K562 (cell line): Measurements from ENCODE around the gene KCNK6. TPM values are rescaled to one million over a fixed set of nuclear protein-coding genes. Genes with fewer than 3 reads are reported as not detected.
A peak's percentile ranks its signal among the peaks of the same experiment; 100 is the strongest.

Source experiments
- ATAC-seq: fragments of 200-7000 bp; cut with Tn5 transposase; 3 replicates; pipeline ENCODE4 v1.9.1; 2020; ENCODE audit warnings: moderate library complexity
- BruUV-seq: library from RNA; stranded (reverse); fragments of 400-500 nt; replicated peaks from 2 replicates; lab custom pipeline; 2021; lab: Mats Ljungman, UMichigan
- CTCF ChIA-PET: fragments of 300-600 bp; formaldehyde crosslinking; extraction: SDS; loops from one replicate; lab custom pipeline; 2021; ENCODE audit warnings: low intra/inter-chr PET ratio; lab: Yijun Ruan, JAX
- POLR2A ChIA-PET: fragments of 300-600, 350-650 bp; sonication (Branson Sonifier 250); formaldehyde crosslinking; extraction: SDS; loops from one replicate; lab custom pipeline; 2021; ENCODE audit warnings: antibody characterized with exemption, inconsistent platforms; lab: Yijun Ruan, JAX
- DNase-seq, 4 experiments: peaks; one replicate each; pipeline versions ENCODE4 v3.0.0 to v3.0.0-alpha.2; 2011 to 2018; ENCODE audit warnings: low spot score in 3 of 4, mixed read lengths in 3 of 4; ENCODE audit errors: extremely low read depth in 1 of 4
- FAIRE-seq: peaks from 2 replicates; lab custom pipeline; 2011; peaks lifted over from hg19 to GRCh38; lab: Jason Lieb, UNC
- H2AFZ ChIP-seq: 2 replicates; pipeline ENCODE4 v1.6.0; 2011; ENCODE audit warnings: low read depth, low read length, control low read depth, inconsistent platforms
- H3K27ac ChIP-seq: fragments of 200-600 bp; 3 replicates; pipeline ENCODE4 v1.8.0; 2011; ENCODE audit warnings: low read depth, mild to moderate bottlenecking, control low read depth, inconsistent platforms, low read length, moderate library complexity, mixed read lengths; ENCODE audit errors: extremely low read depth
- H3K27me3 ChIP-seq, 2 experiments: fragments of 300-600 bp in 1 of 2; 2 replicates in 1 of 2; 3 replicates in 1 of 2; pipeline versions ENCODE4 v1.6.0 to v1.8.0; 2011; ENCODE audit warnings: inconsistent platforms in 2 of 2, low read length in 2 of 2, mild to moderate bottlenecking in 1 of 2, mixed read lengths in 1 of 2, moderate library complexity in 1 of 2; ENCODE audit not compliant: control insufficient read depth in 2 of 2, insufficient read depth in 2 of 2
- H3K36me3 ChIP-seq: fragments of 300-600 bp; 3 replicates; pipeline ENCODE4 v1.8.0; 2011; ENCODE audit warnings: mild to moderate bottlenecking, low read length, inconsistent platforms; ENCODE audit not compliant: control insufficient read depth, insufficient read depth
- H3K4me1 ChIP-seq, 2 experiments: fragments of 200-600 bp in 1 of 2; replicated peaks in 1 of 2; 2 replicates in 1 of 2; 3 replicates in 1 of 2; pipeline versions ENCODE4 v1.5.1 to v1.8.0; 2011; ENCODE audit warnings: inconsistent platforms in 2 of 2, low read length in 2 of 2, mild to moderate bottlenecking in 1 of 2, mixed read lengths in 1 of 2, moderate library complexity in 1 of 2; ENCODE audit not compliant: control insufficient read depth in 2 of 2, insufficient read depth in 2 of 2
- H3K4me2 ChIP-seq: 2 replicates; pipeline ENCODE4 v1.6.1; 2011; ENCODE audit warnings: low read length, control low read depth, inconsistent platforms, mixed read lengths; ENCODE audit not compliant: insufficient read depth
- H3K4me3 ChIP-seq: fragments of 200-600 bp; sonication (generic), shearing (Covaris generic); 2 replicates; pipeline ENCODE4 v1.5.1; 2016; ENCODE audit warnings: control low read depth, inconsistent platforms
- H3K79me2 ChIP-seq: fragments of 200-600 bp; 3 replicates; pipeline ENCODE4 v1.8.0; 2011; ENCODE audit warnings: low read length, inconsistent platforms; ENCODE audit not compliant: control insufficient read depth, insufficient read depth
- H3K9ac ChIP-seq, 2 experiments: 2 replicates each; pipeline versions ENCODE4 v1.6.0 to v1.6.1; 2011; ENCODE audit warnings: low read depth in 2 of 2, low read length in 2 of 2, control low read depth in 1 of 2, inconsistent platforms in 1 of 2, mild to moderate bottlenecking in 1 of 2, mixed read lengths in 1 of 2; ENCODE audit not compliant: insufficient read depth in 1 of 2
- H3K9me1 ChIP-seq: one replicate; pipeline ENCODE4 v1.6.0; 2011; ENCODE audit warnings: inconsistent platforms, mild to moderate bottlenecking, low read length, moderate library complexity; ENCODE audit not compliant: control insufficient read depth, insufficient read depth
- H3K9me3 ChIP-seq: replicated peaks from 2 replicates; pipeline ENCODE4 v1.5.1; 2011; ENCODE audit warnings: low read depth, low read length, inconsistent platforms; ENCODE audit not compliant: control insufficient read depth, insufficient read depth
- H4K20me1 ChIP-seq: replicated peaks from 2 replicates; pipeline ENCODE4 v1.6.1; 2011; ENCODE audit warnings: low read length, inconsistent platforms, mixed read lengths; ENCODE audit not compliant: control insufficient read depth, insufficient read depth
- EP400 ChIP-seq: fragments of 450-650 bp; IDR thresholded peaks from 2 replicates; pipeline ENCODE4 v1.6.1; 2017; ENCODE audit warnings: antibody characterized with exemption, mild to moderate bottlenecking, moderate library complexity
- GATA2 ChIP-seq: sonication (generic); formaldehyde crosslinking; IDR thresholded peaks from 2 replicates; pipeline ENCODE4 v1.4.0; 2020; ENCODE audit warnings: mild to moderate bottlenecking, missing genetic modification reagents
- HMGN3 ChIP-seq: IDR thresholded peaks from 2 replicates; pipeline ENCODE4 v1.6.1; 2011; ENCODE audit warnings: borderline replicate concordance, low read depth, mild to moderate bottlenecking, mixed read lengths, low read length; ENCODE audit not compliant: insufficient read length; ENCODE audit errors: extremely low read depth
- JUND ChIP-seq, 2 experiments: IDR thresholded peaks; 2 replicates in 1 of 2; 3 replicates in 1 of 2; pipeline ENCODE4 v1.6.1; 2011; ENCODE audit warnings: borderline replicate concordance in 2 of 2, low read depth in 2 of 2, low read length in 2 of 2, improper control_type of control experiment in 1 of 2, missing biosample characterization in 1 of 2, missing genetic modification characterization in 1 of 2, missing genetic modification reagents in 1 of 2
- L3MBTL2 ChIP-seq: fragments of 450-650 bp; IDR thresholded peaks from 2 replicates; pipeline ENCODE4 v1.6.1; 2016; ENCODE audit warnings: mild to moderate bottlenecking, moderate library complexity
- NCOA1 ChIP-seq: fragments of 450-650 bp; IDR thresholded peaks from 2 replicates; pipeline ENCODE4 v1.6.1; 2016; ENCODE audit warnings: low read depth
- NFRKB ChIP-seq: fragments of 450-650 bp; IDR thresholded peaks from 2 replicates; pipeline ENCODE4 v1.6.1; 2016; ENCODE audit warnings: low read depth
- NR2C2 ChIP-seq, 2 experiments: fragments of 200-800 bp in 1 of 2; sonication (Bioruptor generic) in 1 of 2; sonication (generic) in 1 of 2; formaldehyde crosslinking in 1 of 2; IDR thresholded peaks; 2 replicates each; pipeline versions ENCODE4 v1.6.1 to v1.8.0; 2016 to 2022; ENCODE audit warnings: mild to moderate bottlenecking in 1 of 2, missing compliant biosample characterization in 1 of 2, missing genetic modification characterization in 1 of 2, missing genetic modification reagents in 1 of 2
- POLR2A ChIP-seq: fragments of 450-650 bp; conservative IDR thresholded peaks from 2 replicates; pipeline ENCODE4 v1.6.1; 2016
- POLR2AphosphoS5 ChIP-seq: IDR thresholded peaks from 2 replicates; pipeline ENCODE4 v1.6.1; 2011; ENCODE audit warnings: mild to moderate bottlenecking, low read depth, low read length, moderate library complexity; ENCODE audit not compliant: control insufficient read depth, insufficient read depth
- RBM15 ChIP-seq: fragments of 200-400 bp; formaldehyde crosslinking; IDR thresholded peaks from 2 replicates; pipeline ENCODE4 v1.6.1; 2018; ENCODE audit warnings: mild to moderate bottlenecking, low read length, moderate library complexity; ENCODE audit not compliant: insufficient read depth
- TCF3 ChIP-seq: sonication (generic); formaldehyde crosslinking; IDR thresholded peaks from 2 replicates; pipeline ENCODE4 v1.4.0; 2020; ENCODE audit warnings: mild to moderate bottlenecking, missing genetic modification reagents
- TEAD4 ChIP-seq, 2 experiments: sonication (generic) in 1 of 2; formaldehyde crosslinking in 1 of 2; IDR thresholded peaks; 2 replicates each; pipeline versions ENCODE4 v1.6.1 to v1.8.0; 2012 to 2022; ENCODE audit warnings: borderline replicate concordance in 1 of 2, inconsistent platforms in 1 of 2, low read length in 1 of 2, mild to moderate bottlenecking in 1 of 2, missing genetic modification reagents in 1 of 2
- ZBTB7A ChIP-seq: IDR thresholded peaks from 2 replicates; pipeline ENCODE4 v1.6.1; 2011; ENCODE audit warnings: low read depth, mild to moderate bottlenecking, low read length, moderate library complexity, borderline replicate concordance; ENCODE audit not compliant: control insufficient read depth
- ZFP30 ChIP-seq: fragments of 250-450 bp; sonication (Bioruptor Pico); IDR thresholded peaks from 2 replicates; pipeline ENCODE4 v1.8.0; 2022; ENCODE audit warnings: moderate library complexity, mild to moderate bottlenecking, inconsistent platforms, borderline replicate concordance
- ZNF197 ChIP-seq: fragments of 200-800 bp; sonication (Bioruptor generic); IDR thresholded peaks from 2 replicates; pipeline ENCODE4 v1.6.1; 2016; ENCODE audit warnings: low read depth, missing genetic modification characterization, missing compliant biosample characterization
- ZNF583 ChIP-seq: fragments of 250-450 bp; sonication (Bioruptor Pico); IDR thresholded peaks from 2 replicates; pipeline ENCODE4 v1.4.0; 2020
- ZNF707 ChIP-seq: fragments of 250-450 bp; sonication (Bioruptor Pico); conservative IDR thresholded peaks from 2 replicates; pipeline ENCODE4 v1.8.0; 2022; ENCODE audit warnings: inconsistent platforms, mild to moderate bottlenecking, moderate library complexity
- WGBS: fragments of 100-300 bp; shearing (Covaris generic); methylation state at CpG from one replicate; pipeline ENCODE4 v1.1.6; 2016; ENCODE audit warnings: low coverage, mixed read lengths; ENCODE audit not compliant: insufficient coverage; ENCODE audit errors: missing lambda C conversion rate; 5-methylcytosine and 5-hydroxymethylcytosine counted together
- in situ Hi-C: fragments of 300-500 bp; cut with MboI; formaldehyde crosslinking; loops from 4 replicates; pipeline ENCODE4 v1.15.0; 2018; ENCODE audit warnings: inconsistent platforms, mixed read lengths
- intact Hi-C: fragments of 100-400 bp; cut with micrococcal nuclease; formaldehyde crosslinking; loops from 2 replicates; pipeline ENCODE4 v1.14.2; 2022
- polyA plus RNA-seq, 8 experiments: library from polyadenylated mRNA; depleted of rRNA in 4 of 8; stranded (reverse) in 5 of 8; unstranded in 3 of 8; fragments of >200 nt; fragmentation: Nextera tagmentation in 2 of 8; fragmentation: Illumina TruSeq in 1 of 8; extraction: Ambion mirVana in 2 of 8; extraction: Trizol in 1 of 8; gene quantifications; 2 replicates each; pipeline versions ENCODE4 v1.2.1 to v1.2.3, GENCODE V29; 2011 to 2014; ENCODE audit warnings: inconsistent platforms in 1 of 8, missing spikeins in 1 of 8
- total RNA-seq, 7 experiments: library from RNA; depleted of rRNA in 6 of 7; stranded (reverse); fragments of >200 nt in 6 of 7; fragmentation: Illumina TruSeq in 2 of 7; extraction: Trizol in 2 of 7; gene quantifications; 2 replicates each; pipeline versions ENCODE4 v1.2.1 to v1.2.3, GENCODE V29; 2011 to 2021; ENCODE audit warnings: low replicate concordance in 1 of 7
- TF ChIP-seq, protein P1 (sequence below): fragments of 450-650 bp; conservative IDR thresholded peaks from 2 replicates; pipeline ENCODE4 v1.6.1; 2016; ENCODE audit warnings: missing genetic modification characterization, low read depth, mild to moderate bottlenecking, missing compliant biosample characterization, moderate library complexity

KCNK6 gene
- total and polyA plus RNA-seq, 9 of the 15 experiments (the other 6 are each of a cell fraction or from before 2014, with no cell fraction given): 0.05 to 0.42 (median 0.15) TPM

DNA sequence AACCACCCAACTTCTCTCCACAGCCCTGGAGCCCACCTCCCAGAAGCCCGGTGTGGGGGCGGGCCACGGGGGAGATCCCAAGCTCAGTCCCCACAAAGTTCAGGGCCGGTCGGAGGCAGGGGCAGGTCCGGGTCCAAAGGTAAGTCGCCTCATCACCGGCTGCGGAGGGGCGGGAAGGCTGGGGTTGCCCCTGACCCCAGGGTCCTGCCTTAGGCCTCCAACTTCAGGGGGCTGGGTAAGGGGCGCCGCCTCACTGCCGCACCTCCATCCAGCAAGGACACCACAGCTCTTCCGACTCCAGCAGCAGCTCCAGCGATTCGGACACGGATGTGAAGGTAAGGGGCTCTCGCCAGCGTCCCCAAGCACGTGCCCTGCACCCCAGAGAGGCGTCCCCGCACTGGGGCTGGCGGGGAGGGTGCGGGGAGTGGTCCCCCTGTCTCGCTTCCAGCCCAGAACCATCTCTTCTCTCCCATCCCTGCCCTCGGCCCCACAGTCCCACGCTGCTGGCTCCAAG lies 15.2 kb upstream of the KCNK6 start (continued):
- TF ChIP-seq JUND (IDR thresholded peaks at IDR 0.05; ENCODE audit: borderline replicate concordance, low read depth, low read length) (no peak), JUND (tag; IDR thresholded peaks at IDR 0.05; ENCODE audit: borderline replicate concordance, low read depth, low read length) (no peak)

DNA sequence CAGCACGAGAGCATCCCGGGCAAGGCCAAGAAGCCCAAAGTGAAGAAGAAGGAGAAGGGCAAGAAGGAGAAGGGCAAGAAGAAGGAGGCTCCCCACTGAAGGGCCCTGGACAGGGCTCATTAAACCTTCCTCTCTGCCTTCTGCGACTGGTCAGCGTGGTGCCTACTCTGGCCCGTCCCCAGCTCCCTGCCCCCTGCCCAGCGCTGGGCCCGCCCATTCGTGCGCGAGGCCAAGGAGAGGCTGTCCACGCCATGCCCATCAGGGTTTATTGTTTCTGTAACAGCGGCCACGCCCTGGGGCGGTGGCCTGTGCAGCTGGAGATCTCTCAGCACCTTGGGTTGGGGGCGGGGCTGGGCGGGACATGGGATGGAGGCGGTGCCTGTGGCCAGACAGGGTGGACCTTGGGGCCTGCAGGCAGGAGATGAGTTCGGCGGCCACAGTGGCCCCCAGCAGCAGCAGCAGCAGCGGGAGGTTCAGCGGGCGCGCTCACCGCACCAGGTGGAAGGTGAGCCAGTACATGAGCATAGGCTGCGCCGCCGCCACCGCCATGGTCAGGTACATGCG lies 14.7 kb upstream of the KCNK6 start:
- peak; percentile 96 to 98 (median 97) for DNase-seq
- no peaks in the 10 kb centered on the region for H4K20me1 ChIP-seq
- intact Hi-C loops (no loop called here), in situ Hi-C loops (no loop called here)
- 13% methylated on average over 14 of the region's 29 CpGs for WGBS
- ATAC-seq: peak; percentile 96
- H3K4me3 ChIP-seq: no peak overlapping the region
- peak overlapping the region; percentile 20; the same call in 1 of the 2 replicates for H3K4me2 ChIP-seq
- H3K4me1 ChIP-seq: peaks cover 22 to 68% of the 10 kb centered on the region in 2 experiments
- peak; percentile 97 for FAIRE-seq
- ChIA-PET CTCF (no interaction called here), POLR2A (no interaction called here)
- no peaks in the 10 kb centered on the region for H3K27me3 ChIP-seq
- peaks cover 62% of the 10 kb centered on the region; the same call in 2 of the 3 replicates for H3K36me3 ChIP-seq
- no peaks in the 10 kb centered on the region for H3K9me1 ChIP-seq
- no peaks in the 10 kb centered on the region for H3K9me3 ChIP-seq
- H2AFZ ChIP-seq: no peak overlapping the region
- no peak overlapping the region for H3K27ac ChIP-seq
- BruUV-seq: TSS peak; percentile 28
- peak overlapping the region in 1 of 2 experiments; percentile 78; a peak in 2 of 4 replicates for H3K9ac ChIP-seq
- peaks cover 15% of the 10 kb centered on the region for H3K79me2 ChIP-seq
- TF ChIP-seq L3MBTL2 (peak; percentile 37; the same call in 1 of the 2 replicates), NFRKB (no peak), TCF3 (peak; percentile 59; the same call in 1 of the 2 replicates), NR2C2 (CRISPR knock-in tag; IDR thresholded peaks at IDR 0.05) (0 out of 2 replicates have a peak, but pooled peaks have one; percentile 16), NR2C2 (tag; IDR thresholded peaks at IDR 0.05) (no peak), ZNF197 (CRISPR knock-in tag) (no peak), GATA2 (CRISPR knock-in tag) (no peak), POLR2AphosphoS5 (peak; percentile 53), ZBTB7A (peak; percentile 39; the same call in 1 of the 2 replicates), NCOA1 (no peak), ZNF583 (CRISPR knock-in tag) (no peak), RBM15 (no peak), TEAD4 (IDR thresholded peaks at IDR 0.05; ENCODE audit: low read length) (no peak), TEAD4 (CRISPR knock-in tag; IDR thresholded peaks at IDR 0.05; ENCODE audit: borderline replicate concordance) (no peak), ZFP30 (CRISPR knock-in tag) (no peak), POLR2A (peak; percentile 49), ZNF707 (CRISPR knock-in tag) (no peak), HMGN3 (peak; percentile 91), EP400 (no peak)
- TF ChIP-seq, protein P1, sequence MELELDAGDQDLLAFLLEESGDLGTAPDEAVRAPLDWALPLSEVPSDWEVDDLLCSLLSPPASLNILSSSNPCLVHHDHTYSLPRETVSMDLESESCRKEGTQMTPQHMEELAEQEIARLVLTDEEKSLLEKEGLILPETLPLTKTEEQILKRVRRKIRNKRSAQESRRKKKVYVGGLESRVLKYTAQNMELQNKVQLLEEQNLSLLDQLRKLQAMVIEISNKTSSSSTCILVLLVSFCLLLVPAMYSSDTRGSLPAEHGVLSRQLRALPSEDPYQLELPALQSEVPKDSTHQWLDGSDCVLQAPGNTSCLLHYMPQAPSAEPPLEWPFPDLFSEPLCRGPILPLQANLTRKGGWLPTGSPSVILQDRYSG (tag): no peak
